ENCODE measurements around the gene PLA2G2F. TPM values are rescaled to one million over a fixed set of nuclear protein-coding genes. Genes with fewer than 3 reads are reported as not detected.

Gene PLA2G2F
- total and polyA plus RNA-seq, 2 of the 13 experiments (the other 11 are each of a cell fraction or from before 2014, with no cell fraction given), result not detected

DNA sequence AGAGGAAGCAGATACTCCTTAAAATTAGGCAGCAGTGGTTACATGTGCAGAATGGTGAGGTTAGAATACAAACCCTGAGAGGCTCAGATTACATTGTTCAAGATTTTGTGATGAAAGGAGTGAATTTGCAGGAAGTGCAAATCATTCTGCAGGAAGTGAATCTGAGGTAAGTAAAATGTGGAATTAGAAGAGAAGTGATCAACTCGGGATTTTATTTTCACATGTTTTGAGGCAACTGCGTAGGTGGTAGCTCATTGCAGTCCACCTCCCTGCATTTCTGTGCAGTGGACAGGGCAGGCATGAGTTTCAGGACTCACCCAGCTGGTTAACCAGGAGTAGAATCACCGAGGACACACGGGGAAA, 49.3 kb downstream of the PLA2G2F start:
- TF ChIP-seq ZNF570 (CRISPR knock-in tag; IDR thresholded peaks at IDR 0.05; ENCODE audit: borderline replicate concordance), result no peak
- no peak for TF ChIP-seq ZNF292 (CRISPR knock-in tag; IDR thresholded peaks at IDR 0.05; ENCODE audit: borderline replicate concordance, low read depth)
- no peak for TF ChIP-seq MAFG (CRISPR knock-in tag; IDR thresholded peaks at IDR 0.05)
- no peak for TF ChIP-seq ATF7 (IDR thresholded peaks at IDR 0.05)
- no peak for TF ChIP-seq ATF7 (CRISPR knock-in tag; IDR thresholded peaks at IDR 0.05)
- TF ChIP-seq DPF2 (CRISPR knock-in tag; IDR thresholded peaks at IDR 0.05; ENCODE audit: borderline replicate concordance, low read depth), result no peak
- TF ChIP-seq MIER2 (CRISPR knock-in tag; IDR thresholded peaks at IDR 0.05), result no peak
- Histone ChIP-seq H3K4me3 (replicated peaks in 1 of 3; ENCODE audit: insufficient read depth in 1 of 3, low read depth in 2 of 3, low read length in 3 of 3) (no peak overlapping the region), H3K9ac (ENCODE audit: insufficient read depth, low read depth, low read length) (no peak overlapping the region), H3K36me3 (replicated peaks in 1 of 2; ENCODE audit: control insufficient read depth in 1 of 2, insufficient read depth in 2 of 2, low read length in 2 of 2) (no peaks in the 10 kb centered on the region), H3K4me1 (ENCODE audit: insufficient read depth, low read length) (peaks cover 31% of the 10 kb centered on the region), H2AFZ (ENCODE audit: low read length) (no peak overlapping the region), H3K27me3 (ENCODE audit: control insufficient read depth in 1 of 2, insufficient read depth in 2 of 2, low read length in 2 of 2) (peaks cover 2 to 54% of the 10 kb centered on the region in 2 experiments; a peak in 4 of 5 replicates), H4K20me1 (ENCODE audit: insufficient read depth, low read length) (no peaks in the 10 kb centered on the region), H3K4me2 (ENCODE audit: low read depth, low read length) (no peak overlapping the region), H3K9me3 (ENCODE audit: low read length) (no peaks in the 10 kb centered on the region), H3K27ac (ENCODE audit: extremely low read length, insufficient read depth, low read length) (no peak overlapping the region), H3K79me2 (ENCODE audit: insufficient read depth, low read length) (no peaks in the 10 kb centered on the region)
- ChIA-PET CTCF (ENCODE audit: low intra/inter-chr PET ratio, low total read pairs) (no interaction called here), POLR2A (no interaction called here)
- no TSS peak for BruUV-seq (replicated peaks)
- no peak for DNase-seq (ENCODE audit: low spot score)
- ATAC-seq, result no peak
- intact Hi-C loops (cut with micrococcal nuclease; ENCODE audit: unreplicated experiment), result no loop called here
- in situ Hi-C loops (cut with HindIII; ENCODE audit: extremely low pct_ligation_motif_present, low pct_unique_long_range_greater_than_20kb), result no loop called here
- FAIRE-seq, result no peak
- 22% methylated on average over 4 of the region's 4 CpGs for WGBS (ENCODE audit: low lambda C conversion rate)

DNA sequence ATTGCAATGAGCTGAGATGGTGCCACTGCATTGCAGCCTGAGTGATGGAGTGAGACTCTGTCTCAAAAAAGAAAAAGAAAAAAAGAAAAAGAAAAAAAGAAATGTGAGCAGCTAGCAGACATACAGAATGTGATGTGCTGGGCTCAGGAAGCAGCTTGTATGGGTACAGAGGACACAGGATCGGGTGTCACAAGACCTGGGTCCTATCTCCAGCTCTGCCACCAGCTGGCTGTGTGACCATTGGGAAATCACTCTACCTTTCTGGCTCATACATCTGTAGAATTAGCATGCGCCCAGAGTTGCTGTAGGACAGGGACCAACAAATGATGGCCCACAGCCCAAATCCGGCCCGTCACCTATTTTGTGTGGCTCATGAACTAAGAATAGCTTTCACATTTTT, 50.5 kb downstream of the PLA2G2F start:
- H2AFZ ChIP-seq (ENCODE audit: low read length), result no peak overlapping the region
- no peaks in the 10 kb centered on the region for H4K20me1 ChIP-seq (ENCODE audit: insufficient read depth, low read length)
- peaks cover 19% of the 10 kb centered on the region for H3K4me1 ChIP-seq (ENCODE audit: insufficient read depth, low read length)
- H3K79me2 ChIP-seq (ENCODE audit: insufficient read depth, low read length), result no peaks in the 10 kb centered on the region
- no TSS peak for BruUV-seq (replicated peaks)
- peaks cover 2 to 54% of the 10 kb centered on the region in 2 experiments; a peak in 4 of 5 replicates for H3K27me3 ChIP-seq (ENCODE audit: control insufficient read depth in 1 of 2, insufficient read depth in 2 of 2, low read length in 2 of 2)
- in situ Hi-C loops (cut with HindIII; ENCODE audit: extremely low pct_ligation_motif_present, low pct_unique_long_range_greater_than_20kb) (loop anchor here (10.0 kb wide), 1 partner anchor 215 kb away; the partner anchor contains the start of gene PLA2G2A), intact Hi-C loops (cut with micrococcal nuclease; ENCODE audit: unreplicated experiment) (no loop called here)
- H3K27ac ChIP-seq (ENCODE audit: extremely low read length, insufficient read depth, low read length), result no peak overlapping the region
- H3K9ac ChIP-seq (ENCODE audit: insufficient read depth, low read depth, low read length), result no peak overlapping the region
- CTCF ChIA-PET (ENCODE audit: low intra/inter-chr PET ratio, low total read pairs), result no interaction called here
- DNase-seq (ENCODE audit: low spot score) (no peak), ATAC-seq (no peak), FAIRE-seq (no peak)
- POLR2A ChIA-PET, result no interaction called here
- peak; percentile 64; the same call in 1 of the 2 replicates for TF ChIP-seq ZNF768 (CRISPR knock-in tag; IDR thresholded peaks at IDR 0.05)
- no peak for TF ChIP-seq SMAD1 (CRISPR knock-in tag; IDR thresholded peaks at IDR 0.05; ENCODE audit: borderline replicate concordance, low read depth)
- no peak overlapping the region for H3K4me2 ChIP-seq (ENCODE audit: low read depth, low read length)
- H3K9me3 ChIP-seq (ENCODE audit: low read length), result no peaks in the 10 kb centered on the region
- H3K4me3 ChIP-seq (replicated peaks in 1 of 3; ENCODE audit: insufficient read depth in 1 of 3, low read depth in 2 of 3, low read length in 3 of 3), result no peak overlapping the region
- 44% methylated on average over 4 of the region's 4 CpGs for WGBS (ENCODE audit: low lambda C conversion rate)
- no peaks in the 10 kb centered on the region for H3K36me3 ChIP-seq (replicated peaks in 1 of 2; ENCODE audit: control insufficient read depth in 1 of 2, insufficient read depth in 2 of 2, low read length in 2 of 2)
